Breast epithelium (tissue), 4 donors: ENCODE results near the gene TNFRSF11A. TPM values are rescaled to one million over a fixed set of nuclear protein-coding genes. Genes with fewer than 3 reads are reported as not detected.

Experiments used
- DNase-seq, 2 donors: peaks; one replicate each; pipeline ENCODE4 v3.0.0-alpha.2; 2019; ENCODE audit warnings: low spot score in 2 of 2
- H3K27ac ChIP-seq, 2 donors: fragments of 200-600 bp; sonication (generic) in 1 of 2; one replicate each; pipeline ENCODE4 v1.5.1; 2016 to 2019; ENCODE audit warnings: mild to moderate bottlenecking in 1 of 2
- H3K27me3 ChIP-seq, 2 donors: fragments of 200-600 bp; sonication (generic) in 1 of 2; one replicate each; pipeline versions ENCODE4 v1.5.1 to v1.6.0; 2017 to 2019; ENCODE audit warnings: control low read depth in 1 of 2, mild to moderate bottlenecking in 1 of 2
- H3K36me3 ChIP-seq: fragments of 200-600 bp; one replicate; pipeline ENCODE4 v1.5.1; 2019
- H3K4me1 ChIP-seq, 2 donors: fragments of 200-600 bp; sonication (generic); one replicate each; pipeline ENCODE4 v1.5.1; 2016 to 2019; ENCODE audit warnings: control low read depth in 1 of 2
- H3K4me3 ChIP-seq, 3 donors: fragments of 200-600 bp; sonication (generic); 1 replicate in 2 of 3; 2 replicates in 1 of 3; pipeline ENCODE4 v1.5.1; 2016 to 2019; ENCODE audit warnings: mild to moderate bottlenecking in 3 of 3, moderate library complexity in 2 of 3
- H3K9me3 ChIP-seq, 2 donors: fragments of 200-600 bp; sonication (generic) in 1 of 2; one replicate each; pipeline ENCODE4 v1.5.1; 2016 to 2019; ENCODE audit warnings: control low read depth in 1 of 2
- POLR2A ChIP-seq: fragments of 450-650 bp; IDR thresholded peaks from one replicate; pipeline ENCODE4 v1.6.1; 2016; ENCODE audit warnings: antibody characterized with exemption, mild to moderate bottlenecking, moderate library complexity
- POLR2AphosphoS5 ChIP-seq, 3 donors: sonication (generic); formaldehyde crosslinking; IDR thresholded peaks; one replicate each; pipeline ENCODE4 v1.6.1; 2017; ENCODE audit warnings: antibody characterized with exemption in 3 of 3
- intact Hi-C: fragments of 100-400 bp; cut with DNase I; formaldehyde crosslinking; loops from one replicate; pipeline ENCODE4 v1.15.1; 2023; ENCODE audit warnings: low total_unique reads
- total RNA-seq, 3 donors: library from RNA; depleted of rRNA; stranded (reverse); fragments of >200 nt; gene quantifications; one replicate each; pipeline ENCODE4 v1.1.0, GENCODE V29; 2016
- TF ChIP-seq, protein P1 (sequence below), 3 donors: fragments of 450-650 bp; IDR thresholded peaks; one replicate each; pipeline ENCODE4 v1.5.1; 2016 to 2017; ENCODE audit warnings: antibody characterized with exemption in 3 of 3, mild to moderate bottlenecking in 3 of 3, moderate library complexity in 3 of 3

Gene TNFRSF11A
- total RNA-seq, 3 donors from 2014 or later: 4.2 to 6.4 (median 4.6) TPM

DNA sequence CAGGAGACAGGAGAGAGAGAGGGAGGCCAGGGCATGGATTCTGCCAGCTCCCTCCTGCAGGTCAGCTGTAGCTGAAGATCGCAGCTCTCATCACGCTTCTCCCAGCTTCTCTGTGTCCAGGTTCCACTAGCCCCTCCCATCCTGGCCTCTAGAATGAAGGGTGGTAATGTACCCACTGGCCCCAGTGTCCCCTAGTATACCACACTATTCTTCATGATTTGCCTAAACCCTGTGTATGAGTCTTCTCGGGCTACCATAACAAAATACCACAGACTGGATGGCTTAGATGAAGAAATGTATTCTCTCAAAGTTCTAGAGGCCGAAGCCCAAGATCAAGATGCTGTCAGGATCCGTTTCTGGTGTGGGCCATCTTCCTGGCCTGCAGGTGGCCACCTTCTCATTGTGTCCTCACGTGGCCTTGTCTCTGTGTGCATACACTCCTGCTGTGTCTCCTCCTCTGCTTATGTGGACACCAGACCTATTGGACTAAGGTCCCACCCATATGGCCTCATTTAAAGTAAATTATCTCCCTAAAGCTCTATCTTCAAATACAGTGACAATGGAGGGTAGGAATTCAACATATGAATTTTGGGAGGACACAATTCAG is 77.3 kb downstream of the TNFRSF11A start:
- TF ChIP-seq POLR2A (no peak), POLR2AphosphoS5 (IDR thresholded peaks at IDR 0.05) (no peak)
- TF ChIP-seq, protein P1, sequence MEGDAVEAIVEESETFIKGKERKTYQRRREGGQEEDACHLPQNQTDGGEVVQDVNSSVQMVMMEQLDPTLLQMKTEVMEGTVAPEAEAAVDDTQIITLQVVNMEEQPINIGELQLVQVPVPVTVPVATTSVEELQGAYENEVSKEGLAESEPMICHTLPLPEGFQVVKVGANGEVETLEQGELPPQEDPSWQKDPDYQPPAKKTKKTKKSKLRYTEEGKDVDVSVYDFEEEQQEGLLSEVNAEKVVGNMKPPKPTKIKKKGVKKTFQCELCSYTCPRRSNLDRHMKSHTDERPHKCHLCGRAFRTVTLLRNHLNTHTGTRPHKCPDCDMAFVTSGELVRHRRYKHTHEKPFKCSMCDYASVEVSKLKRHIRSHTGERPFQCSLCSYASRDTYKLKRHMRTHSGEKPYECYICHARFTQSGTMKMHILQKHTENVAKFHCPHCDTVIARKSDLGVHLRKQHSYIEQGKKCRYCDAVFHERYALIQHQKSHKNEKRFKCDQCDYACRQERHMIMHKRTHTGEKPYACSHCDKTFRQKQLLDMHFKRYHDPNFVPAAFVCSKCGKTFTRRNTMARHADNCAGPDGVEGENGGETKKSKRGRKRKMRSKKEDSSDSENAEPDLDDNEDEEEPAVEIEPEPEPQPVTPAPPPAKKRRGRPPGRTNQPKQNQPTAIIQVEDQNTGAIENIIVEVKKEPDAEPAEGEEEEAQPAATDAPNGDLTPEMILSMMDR (IDR thresholded peaks at IDR 0.05): no peak
- H3K4me3 ChIP-seq: no peak overlapping the region
- intact Hi-C loops: no loop called here
- H3K9me3 ChIP-seq: no peaks in the 10 kb centered on the region
- no peaks in the 10 kb centered on the region for H3K36me3 ChIP-seq
- H3K27me3 ChIP-seq: no peaks in the 10 kb centered on the region
- H3K27ac ChIP-seq: no peak overlapping the region
- H3K4me1 ChIP-seq: no peaks in the 10 kb centered on the region
- DNase-seq: no peak

DNA sequence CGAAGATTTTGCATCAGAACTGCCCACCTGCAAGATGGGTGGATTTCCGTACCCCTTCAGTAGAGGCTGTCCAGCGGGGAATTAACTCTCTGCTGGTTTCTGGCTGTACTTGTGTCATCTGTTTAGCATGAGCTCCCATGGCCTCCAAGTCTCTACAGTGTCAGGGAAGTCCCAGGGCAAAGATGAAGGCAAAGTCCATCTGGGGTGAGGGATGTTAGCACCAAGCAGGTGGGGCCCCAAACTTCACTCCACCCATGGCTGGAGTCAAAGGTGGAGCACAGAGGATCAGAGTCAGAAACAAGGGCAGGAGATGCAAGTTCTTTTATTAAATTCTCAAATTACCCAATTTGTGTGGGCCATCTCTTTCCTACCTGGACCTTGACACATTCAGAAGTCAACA is 78.0 kb downstream of the TNFRSF11A start:
- intact Hi-C loops: no loop called here
- TF ChIP-seq, protein P1 (IDR thresholded peaks at IDR 0.05): no peak
- TF ChIP-seq POLR2AphosphoS5 (IDR thresholded peaks at IDR 0.05) (no peak), POLR2A (no peak)
- DNase-seq: no peak
- Histone ChIP-seq H3K36me3 (no peaks in the 10 kb centered on the region), H3K27me3 (no peaks in the 10 kb centered on the region), H3K4me1 (no peaks in the 10 kb centered on the region), H3K27ac (no peak overlapping the region), H3K9me3 (no peaks in the 10 kb centered on the region), H3K4me3 (no peak overlapping the region)

DNA sequence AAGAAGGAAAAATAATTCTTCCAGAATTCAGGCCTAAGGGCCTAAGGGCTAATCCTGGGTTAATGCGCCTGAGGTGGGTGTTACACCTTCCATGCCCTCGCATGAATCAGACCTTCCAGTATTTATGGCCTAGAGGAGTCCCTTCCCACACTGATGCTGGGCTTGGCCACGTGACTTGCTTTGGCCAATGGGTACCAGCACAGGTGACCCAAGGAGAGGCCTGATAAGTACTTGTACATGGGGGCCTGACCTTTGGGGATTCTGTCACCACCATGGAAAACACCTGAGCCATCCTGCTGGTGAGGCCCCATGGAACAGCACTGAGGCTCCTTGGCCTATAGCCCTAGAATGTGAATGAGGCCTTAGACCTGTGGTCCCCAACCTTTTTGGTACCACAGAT is 79.8 kb downstream of the TNFRSF11A start:
- DNase-seq: no peak
- H3K27ac ChIP-seq: no peak overlapping the region
- intact Hi-C loops: no loop called here
- no peak overlapping the region for H3K4me3 ChIP-seq
- TF ChIP-seq POLR2AphosphoS5 (IDR thresholded peaks at IDR 0.05) (no peak), POLR2A (no peak)
- TF ChIP-seq, protein P1 (IDR thresholded peaks at IDR 0.05): no peak
- H3K9me3 ChIP-seq: no peaks in the 10 kb centered on the region
- H3K4me1 ChIP-seq: no peaks in the 10 kb centered on the region
- H3K36me3 ChIP-seq: no peaks in the 10 kb centered on the region
- no peaks in the 10 kb centered on the region for H3K27me3 ChIP-seq

DNA sequence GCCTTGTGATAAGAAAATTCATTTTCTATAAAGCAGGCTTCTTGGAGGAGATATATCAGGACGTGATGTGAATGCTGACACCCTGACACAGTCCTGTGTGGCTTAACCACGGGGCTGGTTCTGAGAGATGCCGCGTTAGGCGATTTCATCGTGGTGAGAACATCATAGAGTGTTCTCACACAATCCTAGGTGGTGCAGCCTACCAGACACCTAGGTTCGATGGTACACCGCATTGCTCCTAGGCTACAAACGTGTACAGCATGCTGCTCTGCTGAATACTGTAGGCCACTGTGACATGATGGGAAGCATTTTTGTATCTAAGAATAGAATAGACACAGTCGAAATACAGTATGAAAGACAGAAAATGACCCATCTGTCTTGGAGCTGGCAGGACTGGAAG is 82.5 kb downstream of the TNFRSF11A start:
- Histone ChIP-seq H3K27me3 (no peaks in the 10 kb centered on the region), H3K36me3 (no peaks in the 10 kb centered on the region), H3K4me3 (no peak overlapping the region), H3K27ac (no peak overlapping the region), H3K9me3 (no peaks in the 10 kb centered on the region), H3K4me1 (no peaks in the 10 kb centered on the region)
- TF ChIP-seq POLR2AphosphoS5 (IDR thresholded peaks at IDR 0.05): no peak
- no peak for DNase-seq
- intact Hi-C loops: no loop called here

DNA sequence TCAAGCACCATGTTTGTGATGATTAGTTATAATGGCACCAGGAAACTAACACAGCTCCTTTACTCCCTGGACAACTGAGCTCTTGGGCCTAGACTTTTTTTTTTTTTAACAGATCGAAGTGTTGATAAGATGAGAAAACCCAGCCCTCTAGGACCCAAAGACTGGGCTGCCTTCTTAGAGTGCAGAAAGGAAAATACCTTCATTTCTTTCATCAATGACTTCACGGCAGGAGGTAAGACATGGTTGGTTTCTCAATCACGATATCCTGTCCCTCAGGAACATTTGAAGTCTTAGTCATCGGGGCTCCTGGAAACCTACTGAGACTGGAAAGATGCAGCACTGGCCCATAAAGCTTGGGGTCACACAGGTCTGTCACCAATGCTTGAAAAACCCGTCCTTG is 84.7 kb downstream of the TNFRSF11A start:
- H3K27me3 ChIP-seq: no peaks in the 10 kb centered on the region
- no peak overlapping the region for H3K4me3 ChIP-seq
- DNase-seq: no peak
- no peaks in the 10 kb centered on the region for H3K4me1 ChIP-seq
- no peaks in the 10 kb centered on the region for H3K9me3 ChIP-seq
- H3K36me3 ChIP-seq: no peaks in the 10 kb centered on the region
- intact Hi-C loops: no loop called here
- H3K27ac ChIP-seq: no peak overlapping the region
- no peak for TF ChIP-seq POLR2A
- TF ChIP-seq POLR2AphosphoS5 (IDR thresholded peaks at IDR 0.05): no peak
- TF ChIP-seq, protein P1 (IDR thresholded peaks at IDR 0.05): no peak
